HG02610 (cell line): ENCODE results near the gene PCSK1.
A peak's percentile ranks its signal among the peaks of the same experiment; 100 is the strongest.
"Not testable (repeated sequence)": the region's sequence is repeated elsewhere in the genome, so short reads cannot be mapped to it uniquely, and the experiment has no call there.

ENCODE experiments used
- ATAC-seq: cut with Tn5 transposase; IDR thresholded peaks from one replicate; pipeline ENCODE4 v1.9.1; 2021; ENCODE audit warnings: mild to moderate bottlenecking, moderate library complexity; ENCODE audit not compliant: unreplicated experiment

Gene PCSK1

GRCh38 chr5:96374653-96375052 is 58.4 kb downstream of the PCSK1 start:
- ATAC-seq, result no peak

DNA sequence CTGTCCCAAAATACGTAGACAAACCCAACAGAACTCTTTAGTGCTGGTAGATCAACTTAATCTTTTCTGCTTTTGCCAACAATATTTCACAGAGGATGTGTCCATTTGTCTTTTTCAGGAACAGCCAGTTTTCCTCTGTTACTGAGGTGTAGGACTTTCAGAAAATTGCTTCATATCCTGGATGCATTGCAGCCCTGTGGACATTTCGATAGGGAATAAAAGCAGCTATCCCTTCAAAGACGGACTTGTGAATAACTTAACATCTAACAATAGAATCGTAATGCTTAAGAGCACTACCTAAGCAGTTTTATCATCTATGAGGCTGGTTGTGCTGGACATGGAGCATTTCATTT is 59.7 kb downstream of the PCSK1 start:
- ATAC-seq, result no peak

DNA sequence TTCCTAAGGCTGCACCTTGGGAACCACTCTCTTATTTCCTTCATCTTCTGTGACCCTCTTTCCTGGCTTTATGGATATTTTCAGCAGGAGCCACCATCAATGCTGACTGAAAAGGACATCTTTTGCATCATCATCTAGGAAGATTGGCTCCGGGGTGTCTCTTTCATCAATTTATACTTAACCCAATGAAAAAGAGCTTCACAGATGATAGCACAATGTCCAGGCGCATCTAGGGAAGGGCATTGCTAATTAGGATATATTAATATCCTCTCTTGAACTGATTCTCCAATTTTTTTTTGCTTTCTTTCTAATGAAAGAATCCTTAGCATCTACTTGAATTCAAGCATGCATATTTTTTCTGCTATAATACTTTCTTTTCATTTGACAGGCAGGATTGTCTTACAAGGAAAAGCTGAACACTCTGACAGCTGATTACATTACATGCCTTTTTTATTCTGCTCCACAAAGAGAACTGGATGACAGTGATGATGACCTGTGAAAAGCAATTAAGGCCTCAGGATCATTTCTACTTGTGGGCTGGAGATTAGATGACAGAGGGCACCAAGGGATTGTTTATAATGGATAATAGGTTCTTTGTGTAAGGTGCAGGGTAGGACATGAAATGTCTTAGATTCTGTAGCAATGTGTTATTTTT is 60.2 kb downstream of the PCSK1 start:
- no peak for ATAC-seq

DNA sequence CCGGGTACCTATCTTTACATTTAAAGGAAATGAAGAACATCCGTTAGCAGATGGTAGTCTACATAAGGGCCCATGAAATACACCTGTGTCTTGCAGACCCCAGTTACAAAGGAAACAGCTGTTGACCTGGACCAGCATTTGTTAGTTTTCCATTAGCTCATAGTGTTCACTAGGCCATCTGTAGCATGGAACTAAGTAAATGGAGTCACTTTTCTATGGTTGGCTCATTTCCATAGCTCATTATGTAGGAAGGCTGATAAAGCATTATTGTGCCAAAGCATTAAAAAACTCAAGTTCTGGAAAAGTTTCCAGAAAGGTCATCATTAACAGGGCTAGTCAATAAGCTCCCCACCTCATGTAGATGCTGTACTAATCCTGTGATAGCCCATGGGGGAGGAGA is 62.1 kb downstream of the PCSK1 start:
- no peak for ATAC-seq

GRCh38 chr5:96367337-96367736 is 65.7 kb downstream of the PCSK1 start:
- not testable (repeated sequence) for ATAC-seq

GRCh38 chr5:96354237-96354636 is 78.8 kb downstream of the PCSK1 start:
- ATAC-seq, result no peak

DNA sequence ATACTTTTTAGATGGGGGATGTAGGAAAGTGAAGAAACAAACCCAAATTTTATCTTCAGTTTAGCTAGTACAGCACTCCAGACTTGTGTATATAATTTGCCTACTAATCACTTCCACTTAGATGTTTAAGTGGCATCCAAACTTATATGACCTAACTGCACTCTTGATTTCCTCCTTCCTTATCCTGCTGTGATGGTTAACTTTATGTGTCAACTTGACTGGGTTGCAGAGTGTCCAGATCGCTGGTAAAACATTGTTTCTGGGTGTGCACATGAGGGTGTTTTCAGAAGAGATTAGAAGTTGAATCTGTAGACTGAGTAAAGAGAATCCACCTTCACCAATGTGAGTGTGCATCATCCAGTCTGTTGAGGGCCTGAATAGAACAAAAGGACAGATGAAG is 79.8 kb downstream of the PCSK1 start:
- ATAC-seq, result no peak

DNA sequence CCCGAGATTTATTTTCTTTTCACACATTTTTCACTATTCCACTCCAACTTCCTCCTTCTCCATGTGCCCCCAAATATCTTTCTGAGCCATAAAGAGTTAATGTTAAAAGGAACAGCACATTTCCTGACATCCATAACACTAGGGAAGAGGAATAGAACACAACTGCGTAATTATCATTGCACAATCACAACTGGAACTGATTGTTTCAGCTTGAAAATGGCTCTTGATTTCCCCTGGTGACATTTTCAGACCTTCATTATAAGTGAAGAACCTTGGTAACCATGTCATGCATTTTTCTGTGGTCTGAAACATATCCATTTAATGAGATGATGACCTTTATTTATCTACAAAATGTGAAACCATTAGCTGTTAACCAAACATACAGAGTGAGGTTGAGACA is 82.4 kb downstream of the PCSK1 start:
- no peak for ATAC-seq

GRCh38 chr5:96348536-96348935 is 84.5 kb downstream of the PCSK1 start:
- no peak for ATAC-seq

- no peak for ATAC-seq
These were observed 85.4 kb downstream of the PCSK1 start for GRCh38 chr5:96347502-96348292.

DNA sequence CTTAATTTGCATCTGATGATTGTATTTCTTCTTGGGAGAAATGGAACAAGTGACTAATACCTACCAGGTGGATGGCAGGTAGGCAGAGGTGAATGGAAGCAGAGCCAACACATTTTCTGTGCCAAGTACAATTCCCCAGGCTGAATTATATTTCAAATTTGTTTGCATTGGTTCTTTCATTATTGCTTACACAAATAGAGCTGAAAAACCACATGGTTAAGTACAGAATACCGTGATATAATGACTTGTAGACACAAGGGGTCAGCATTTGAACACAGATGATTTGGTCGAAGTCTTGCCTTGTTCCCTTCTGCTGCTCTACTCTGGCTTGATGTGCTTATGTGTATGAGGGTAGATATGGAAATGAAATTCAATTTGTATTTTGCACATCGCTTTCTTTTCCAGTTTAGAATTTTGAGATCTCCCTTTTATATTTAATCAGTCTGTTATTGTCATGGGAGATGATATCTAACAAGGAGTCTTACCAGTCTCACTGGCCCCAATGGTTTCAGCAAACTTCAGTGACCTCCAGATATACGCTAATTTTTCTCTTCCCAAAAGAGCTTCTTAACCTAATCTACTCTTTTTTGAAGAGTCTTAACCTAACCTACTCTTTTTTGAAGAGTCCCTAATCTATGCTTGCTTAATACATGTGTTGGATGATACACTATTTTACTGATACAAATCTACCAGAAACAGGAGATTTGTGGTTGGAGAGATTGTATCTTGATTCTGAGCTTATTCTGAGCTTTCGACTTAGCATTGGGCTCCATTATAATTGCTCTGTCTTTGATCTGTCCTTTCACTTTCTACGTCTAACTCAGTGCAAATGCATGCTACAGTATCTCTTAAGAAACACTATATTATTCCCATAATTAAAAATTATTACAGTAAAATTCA is 88.1 kb downstream of the PCSK1 start:
- ATAC-seq, result peak; percentile 93

- no peak for ATAC-seq
These were observed 90.0 kb downstream of the PCSK1 start for GRCh38 chr5:96343094-96343493.

DNA sequence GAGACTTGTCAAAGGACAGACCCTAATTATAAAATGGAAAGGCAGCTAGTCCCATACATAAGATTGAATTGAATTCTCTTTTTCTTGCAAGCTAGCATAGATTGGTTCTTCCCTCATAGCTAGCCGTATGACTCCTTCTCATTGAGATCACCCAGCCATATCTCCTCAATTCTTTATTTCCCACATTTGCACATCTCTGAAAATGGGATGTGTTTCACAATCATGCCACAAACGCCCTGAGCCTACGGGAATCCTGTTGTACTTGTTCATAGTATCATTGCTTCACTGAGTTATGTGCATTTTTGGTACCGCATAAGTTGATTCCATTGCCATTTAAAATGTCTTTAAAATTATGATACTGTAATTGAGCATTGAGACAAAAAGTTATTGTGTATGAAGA is 90.5 kb downstream of the PCSK1 start:
- ATAC-seq, result no peak
